NCI-H510A treated with DMSO at 0.1 percent for 48 hours (cell line): ENCODE data around the gene WDR1.

Experiments used
- DNase-seq: peaks from one replicate; lab custom pipeline; 2025; lab: John Stamatoyannopoulos, UW

WDR1 gene

DNA sequence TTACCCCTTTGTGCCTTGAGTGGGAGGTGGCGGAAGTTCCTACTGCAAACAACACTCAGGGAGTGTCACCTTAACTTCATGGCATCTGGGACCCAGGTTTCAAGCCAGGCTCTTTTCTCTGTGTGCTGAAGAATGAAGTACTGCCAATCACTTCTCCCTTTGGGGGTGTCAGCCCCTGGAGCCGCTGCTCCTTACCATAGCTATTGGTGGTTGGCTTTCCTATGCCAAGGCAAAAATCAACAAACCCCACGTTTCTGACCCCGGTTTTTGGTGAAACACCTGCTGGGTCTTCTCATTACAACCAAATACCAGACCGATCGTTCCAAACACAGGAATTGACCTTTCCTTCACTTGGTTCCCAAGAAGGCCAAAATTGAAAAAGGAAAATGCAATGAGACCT is 75.6 kb downstream of the WDR1 start:
- DNase-seq = no peak

DNA sequence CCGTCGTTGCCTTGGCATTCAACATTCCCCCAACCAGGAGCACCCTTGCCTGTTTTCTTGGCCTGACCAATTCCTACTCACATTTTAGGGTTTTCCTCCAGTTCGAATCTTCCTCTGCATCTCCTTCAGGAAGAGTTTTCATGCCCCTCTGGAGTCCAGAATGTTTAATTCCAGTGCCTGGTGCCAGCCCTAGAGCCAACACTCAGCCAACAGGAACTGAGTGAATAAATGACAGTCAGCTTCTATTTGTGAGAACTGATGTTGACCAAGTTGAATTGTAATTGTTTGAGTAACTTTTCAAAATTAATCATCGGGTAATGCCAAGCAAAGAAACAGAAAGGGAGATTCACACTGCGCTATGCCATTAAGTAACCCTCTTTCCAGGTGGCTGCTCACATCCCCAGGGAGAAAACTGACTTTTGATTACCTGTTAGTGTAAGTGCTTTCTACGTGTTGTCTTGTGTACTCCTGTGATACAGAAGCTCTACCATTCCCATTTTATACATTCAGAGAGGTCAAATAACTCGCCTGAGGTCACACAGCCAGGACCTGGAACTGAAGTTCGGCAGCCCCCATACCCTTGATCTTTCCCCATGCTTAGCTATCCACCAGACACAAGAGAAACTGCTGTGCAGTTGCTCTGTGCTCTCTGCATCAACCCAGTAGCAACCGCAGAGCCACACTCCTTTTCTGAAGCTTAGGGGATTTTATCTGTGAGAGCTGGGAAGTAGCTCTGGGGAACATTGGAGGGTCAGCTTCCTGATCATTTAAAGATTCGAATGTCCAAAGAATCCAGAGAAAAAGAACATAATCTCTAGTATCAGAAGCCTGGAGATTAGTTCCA is 76.3 kb downstream of the WDR1 start:
- no peak for DNase-seq

DNA sequence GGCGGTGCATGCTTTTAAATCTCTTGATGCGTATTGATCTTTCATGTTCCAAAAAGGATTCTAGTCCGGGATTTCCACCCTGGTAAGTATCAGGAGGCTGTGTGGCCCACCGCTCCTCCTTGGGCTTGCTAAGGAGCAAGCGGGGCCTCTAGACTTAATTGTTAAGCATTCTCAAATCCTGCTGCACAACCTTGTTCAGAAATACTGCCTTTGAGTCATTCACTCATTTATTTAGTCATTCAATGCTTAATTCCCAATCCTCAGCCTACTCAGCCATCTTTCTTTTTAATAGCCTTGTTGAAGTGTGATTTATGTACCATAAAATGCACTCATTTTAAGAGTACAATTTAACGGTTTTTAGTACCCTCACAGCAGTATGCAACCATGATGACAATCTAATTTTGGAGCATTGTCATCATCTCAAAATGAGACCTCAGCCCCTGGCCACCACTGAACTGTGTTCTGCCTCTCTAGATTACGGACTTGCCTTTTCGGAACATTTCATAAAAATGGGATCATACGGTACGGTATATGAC is 79.7 kb downstream of the WDR1 start:
- no peak for DNase-seq

DNA sequence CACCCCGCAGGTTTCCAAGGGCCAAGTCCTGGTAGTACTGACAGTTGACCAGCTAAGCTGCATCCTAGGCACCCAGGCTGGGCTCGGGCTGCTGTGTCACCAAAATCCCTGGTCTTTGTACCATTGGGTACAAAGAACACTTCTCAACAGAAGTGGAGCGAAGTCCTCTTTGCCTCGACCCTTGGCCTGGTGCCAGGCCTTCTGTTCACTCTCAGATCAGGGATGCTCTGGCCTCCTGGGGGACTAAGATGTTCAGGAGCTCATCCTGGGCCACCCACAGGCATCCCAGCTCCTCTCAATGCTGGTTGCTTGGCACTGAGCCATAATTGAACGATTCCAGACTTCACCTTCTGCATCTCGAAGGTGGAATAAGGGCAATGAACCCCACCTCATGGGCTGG is 81.5 kb downstream of the WDR1 start:
- DNase-seq = no peak

DNA sequence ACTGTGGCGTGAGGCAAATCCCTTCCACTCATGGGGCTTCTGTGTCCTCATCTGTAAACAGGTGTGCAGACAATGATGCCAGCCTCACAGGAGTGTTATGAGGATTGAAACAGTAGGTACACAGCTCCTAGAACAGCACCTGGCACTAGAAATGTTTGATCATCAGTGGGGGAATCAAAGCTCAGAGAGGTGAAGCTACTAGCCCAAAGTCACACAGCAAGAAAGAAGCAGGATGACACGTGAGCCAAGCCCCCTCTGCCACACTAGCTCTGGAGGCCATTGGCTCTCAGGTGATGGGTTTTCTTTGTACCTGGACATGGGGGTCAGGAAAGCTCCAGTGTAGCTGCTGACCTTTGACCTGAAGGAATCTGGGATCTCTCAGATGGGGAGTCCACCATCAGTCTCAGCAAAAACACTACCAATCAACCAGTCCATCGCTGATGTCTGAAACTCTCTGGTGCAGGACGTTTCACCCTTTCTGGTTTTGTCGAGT is 81.9 kb downstream of the WDR1 start:
- DNase-seq = no peak

DNA sequence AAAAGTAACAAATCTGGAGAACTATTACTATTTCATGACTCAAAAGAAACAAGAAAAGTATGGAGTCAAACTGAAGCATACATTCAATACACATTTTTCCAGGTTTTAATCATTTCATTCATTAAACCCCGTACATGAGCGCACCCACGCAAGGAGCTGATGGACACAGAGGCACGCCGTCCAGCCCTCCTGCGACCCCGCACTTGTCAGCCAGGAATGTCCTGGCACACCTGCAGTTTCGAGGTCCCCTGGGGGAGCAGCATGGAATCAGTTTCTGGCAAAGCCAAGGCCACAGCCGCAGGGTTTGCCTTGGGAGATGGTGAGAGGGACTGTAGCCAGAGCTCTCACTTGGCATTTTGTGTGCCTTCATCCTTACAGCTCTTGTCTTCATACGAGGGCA is 82.5 kb downstream of the WDR1 start:
- DNase-seq = no peak

DNA sequence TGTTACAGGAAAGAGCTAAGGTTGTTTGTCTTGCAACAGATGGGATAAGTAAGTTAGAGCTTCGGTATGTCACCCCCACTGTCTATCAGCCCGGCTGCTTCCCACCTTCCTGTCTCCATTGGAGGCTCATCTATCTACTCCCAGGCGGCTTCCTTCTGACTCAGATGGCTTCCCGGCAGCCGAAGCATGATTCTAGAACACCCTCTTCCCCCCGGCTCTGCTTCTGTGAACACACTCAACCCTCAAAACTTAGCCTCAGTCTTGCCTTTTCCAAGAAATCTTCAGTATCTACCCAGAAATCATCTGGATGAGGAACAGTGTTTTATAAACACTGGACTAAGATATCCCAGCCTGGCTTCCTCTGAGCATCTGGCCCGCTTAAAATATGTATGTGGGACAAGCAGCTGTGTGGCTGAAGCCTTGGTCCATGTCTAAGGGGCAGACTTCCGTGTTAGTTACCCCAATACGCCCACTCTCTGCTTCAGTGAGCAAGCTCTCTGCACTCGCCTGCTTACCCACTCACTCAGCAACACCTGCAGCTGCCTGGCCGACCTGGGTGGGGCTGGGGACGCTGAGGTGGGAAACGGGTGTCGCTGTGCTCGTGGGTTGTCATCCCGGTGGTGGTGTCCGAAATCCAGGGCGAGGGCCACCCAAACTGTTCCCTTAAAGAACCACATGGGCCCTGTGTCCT is 83.3 kb downstream of the WDR1 start:
- DNase-seq = no peak

DNA sequence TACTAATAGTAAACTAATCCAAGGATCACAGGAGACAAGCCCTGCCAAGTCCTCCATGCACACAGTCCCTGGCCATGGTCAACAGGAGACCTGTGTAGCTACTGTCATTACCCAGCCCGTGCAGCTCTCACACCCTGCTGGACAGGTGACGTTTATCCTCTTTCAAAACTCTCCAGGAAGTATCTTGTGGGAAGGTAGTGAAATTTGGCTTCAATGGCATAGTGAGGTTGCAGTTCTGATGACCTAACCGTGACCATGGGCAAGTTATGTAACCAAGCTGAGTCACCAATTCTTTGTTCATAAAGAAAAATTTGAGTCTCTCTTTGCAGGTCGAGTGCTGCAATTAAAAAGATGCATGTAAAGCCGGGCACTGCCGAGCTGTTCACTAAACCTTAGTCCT is 84.0 kb downstream of the WDR1 start:
- DNase-seq = no peak

DNA sequence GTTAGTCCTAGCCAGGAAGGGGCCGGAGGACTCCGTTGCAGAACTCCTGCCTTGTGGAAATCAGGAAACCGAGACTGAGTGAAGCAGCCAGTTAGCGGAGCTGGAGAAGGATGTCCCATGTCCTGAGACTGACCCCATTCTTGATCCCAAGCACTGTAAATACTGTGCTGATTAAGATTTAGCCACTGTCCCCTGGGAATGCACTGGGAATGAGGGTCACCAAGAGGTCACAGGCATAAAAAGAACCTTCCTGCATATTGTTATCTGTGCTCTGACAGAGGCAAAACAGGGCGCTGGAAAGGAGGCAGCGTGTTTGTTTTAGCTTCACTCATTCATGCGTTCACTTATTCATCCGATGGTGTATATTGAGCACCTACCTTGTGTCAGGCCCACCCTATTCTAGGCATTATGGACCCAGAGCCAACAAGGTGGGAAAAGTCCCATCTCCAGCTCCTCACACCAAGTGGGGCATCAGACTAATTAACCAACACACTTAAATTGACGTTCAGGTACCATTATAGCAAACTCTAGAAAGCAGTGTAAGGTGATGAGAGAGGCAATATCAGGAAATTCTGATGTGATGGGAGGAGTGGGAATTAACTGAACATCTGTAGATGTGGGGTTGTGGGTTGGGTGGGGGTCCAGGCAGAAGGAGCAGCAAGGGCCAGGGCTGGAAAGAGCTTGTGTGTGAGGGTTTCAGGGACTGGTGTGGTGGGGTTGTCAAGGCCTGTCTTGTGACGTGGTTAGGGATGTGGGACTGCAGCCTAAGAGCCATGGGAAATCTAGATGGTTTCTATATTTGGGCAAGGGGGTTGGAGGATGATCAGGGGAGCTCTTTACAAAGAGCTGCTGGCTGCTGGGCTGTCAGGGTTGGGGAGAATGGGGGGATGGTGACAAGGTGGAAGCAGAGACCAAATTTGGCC is 84.7 kb downstream of the WDR1 start:
- DNase-seq = no peak

DNA sequence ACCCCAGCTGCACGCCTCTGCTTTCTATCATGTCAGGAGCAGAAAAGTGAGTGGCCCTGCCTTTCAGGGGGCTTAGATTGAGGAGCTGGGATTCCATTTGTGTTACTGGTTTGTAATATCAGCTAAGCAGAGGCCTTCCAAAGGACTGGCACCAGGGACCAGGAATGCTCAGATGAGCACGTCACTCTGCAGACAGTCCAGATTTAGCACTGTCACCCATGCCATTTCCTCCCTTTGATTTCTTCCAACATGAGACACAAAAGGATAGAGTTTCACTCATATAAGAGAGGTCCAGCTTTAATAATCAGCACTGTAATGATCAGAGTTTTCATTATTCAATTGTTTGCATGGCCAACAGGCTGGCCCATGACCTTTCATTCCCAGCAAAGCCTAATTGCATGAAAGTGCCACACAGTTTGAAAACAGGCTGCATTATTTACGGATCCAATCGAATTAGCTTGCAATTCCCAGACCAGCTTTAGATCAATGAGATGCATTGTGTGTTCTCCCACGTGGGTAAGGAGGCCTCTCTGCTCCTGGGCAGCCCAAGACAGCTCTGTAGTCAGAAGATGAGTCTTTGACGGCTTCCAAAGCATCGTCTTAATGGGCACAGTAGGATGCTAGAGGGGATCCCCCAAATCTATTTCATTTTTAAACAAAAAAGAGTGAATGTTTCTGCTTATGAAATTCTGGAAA is 85.5 kb downstream of the WDR1 start:
- DNase-seq = no peak

DNA sequence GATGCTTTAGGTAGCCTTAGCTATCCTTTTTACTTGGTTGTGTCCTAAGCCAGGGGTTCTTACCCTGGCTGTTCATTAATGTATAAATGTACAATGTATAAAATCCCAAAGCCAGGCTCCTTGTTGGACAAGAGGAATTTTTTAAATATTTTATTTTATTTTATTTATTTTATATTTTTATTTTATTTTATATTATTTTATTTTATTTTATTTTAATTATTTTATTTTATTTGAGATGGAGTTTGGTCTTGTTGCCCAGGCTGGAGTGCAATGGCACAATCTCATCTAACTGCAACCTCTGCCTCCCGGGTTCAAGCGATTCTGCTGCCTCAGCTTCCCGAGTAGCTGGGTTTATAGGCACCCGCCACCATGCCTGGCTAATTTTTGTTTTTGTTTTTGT is 87.2 kb downstream of the WDR1 start:
- DNase-seq = no peak

DNA sequence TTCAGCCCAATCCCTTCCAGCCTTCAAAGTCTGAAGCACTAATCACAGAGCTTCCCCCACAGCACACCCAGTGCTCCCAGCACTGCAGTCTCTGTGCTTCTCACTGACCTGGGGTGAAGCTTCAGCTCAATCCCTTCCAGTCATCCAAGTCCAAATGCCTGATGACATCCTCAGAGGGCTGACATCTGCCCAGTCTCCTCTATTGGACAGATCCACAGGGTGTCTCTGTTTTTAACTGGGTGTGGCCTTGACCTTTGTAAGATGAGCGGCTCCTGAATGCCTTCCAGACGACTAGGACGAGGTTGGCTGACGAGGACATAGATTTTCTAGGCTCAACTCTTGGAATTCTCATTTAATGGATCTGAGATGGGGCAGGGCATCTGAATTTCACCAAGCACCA is 87.7 kb downstream of the WDR1 start:
- no peak for DNase-seq

DNA sequence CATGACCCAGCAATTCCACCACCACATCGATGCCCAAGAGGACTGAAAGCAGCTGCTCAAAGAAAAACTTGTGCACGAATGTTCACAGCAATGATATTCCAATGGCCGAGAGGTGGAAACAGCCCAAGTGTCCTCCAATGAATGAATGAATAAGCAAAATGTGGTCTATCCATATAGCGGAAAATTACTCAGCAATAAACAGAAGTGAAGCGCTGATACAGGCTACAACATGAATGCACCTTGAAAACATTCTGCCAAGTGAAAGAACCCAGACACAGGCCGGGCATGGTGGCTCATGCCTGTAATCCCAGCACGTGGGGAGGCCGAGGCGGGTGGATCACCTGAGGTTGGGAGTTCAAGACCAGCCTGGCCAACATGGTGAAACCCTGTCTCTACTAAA is 90.1 kb downstream of the WDR1 start:
- DNase-seq = no peak

DNA sequence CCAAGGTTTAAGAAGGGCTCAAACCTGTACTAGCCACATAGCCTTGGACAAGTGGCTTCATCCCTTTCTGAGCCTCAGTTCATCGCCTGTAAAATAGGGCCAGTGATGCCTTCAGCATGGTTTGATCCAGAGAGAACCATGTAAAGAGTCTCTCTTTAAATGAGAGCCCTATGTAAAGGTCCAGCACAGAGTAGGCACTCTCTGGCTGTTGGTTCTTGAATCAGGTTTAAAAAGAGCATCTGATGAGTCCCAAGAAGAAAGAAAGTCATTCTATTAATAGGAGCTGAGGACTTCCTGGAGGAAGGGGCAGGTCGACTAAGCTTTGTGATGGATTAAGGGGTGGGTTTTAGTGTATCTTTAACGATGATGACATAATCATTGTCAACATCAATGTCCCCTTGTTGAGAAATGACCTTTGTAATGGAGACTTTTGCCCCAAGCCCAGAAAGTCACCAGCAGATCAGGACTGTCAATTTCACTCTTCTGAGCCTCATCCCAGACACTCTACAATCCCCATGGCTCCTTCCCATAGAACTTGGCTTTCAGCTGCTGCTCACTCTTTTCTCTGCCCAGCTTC is 91.3 kb downstream of the WDR1 start:
- DNase-seq = no peak
